Measurements from ENCODE around the gene FAM210B.

GRCh38 chr20:56391037-56391436, 32.3 kb downstream of the FAM210B start:
- TF ChIP-seq POLR2A (IDR thresholded peaks at IDR 0.05; ENCODE audit: low read length): no peak
- TF ChIP-seq GATA1 (IDR thresholded peaks at IDR 0.05; ENCODE audit: low read depth, low read length): no peak

Data from erythroblast (primary cell).